PFSK-1 (cell line): ENCODE results near the gene DMRTC2.
A peak's percentile ranks its signal among the peaks of the same experiment; 100 is the strongest.

Source experiments
- FOXP2 ChIP-seq: optimal IDR thresholded peaks from 2 replicates; pipeline ENCODE3; 2011; ENCODE audit warnings: borderline replicate concordance, control low read depth, inconsistent platforms; ENCODE audit not compliant: insufficient read depth; ENCODE audit errors: extremely low read length, extremely low read depth
- POLR2AphosphoS5 ChIP-seq: IDR thresholded peaks from 2 replicates; pipeline ENCODE4 v1.6.1; 2012; ENCODE audit warnings: low read depth, mild to moderate bottlenecking, control low read depth, low read length, moderate library complexity
- REST ChIP-seq, 2 experiments: IDR thresholded peaks; 2 replicates each; pipeline versions ENCODE4 v1.6.1 to v1.8.0; 2011 to 2012; ENCODE audit warnings: low read depth in 2 of 2, low read length in 2 of 2, control low read depth in 1 of 2, inconsistent platforms in 1 of 2, mild to moderate bottlenecking in 1 of 2, moderate library complexity in 1 of 2; ENCODE audit not compliant: insufficient read depth in 1 of 2
- SIN3A ChIP-seq: IDR thresholded peaks from 2 replicates; pipeline ENCODE4 v1.6.1; 2012; ENCODE audit warnings: mild to moderate bottlenecking, low read length, moderate library complexity, borderline replicate concordance; ENCODE audit not compliant: insufficient read depth
- TAF1 ChIP-seq: IDR thresholded peaks from 2 replicates; pipeline ENCODE4 v1.6.1; 2012; ENCODE audit warnings: low read length, control low read depth, borderline replicate concordance; ENCODE audit not compliant: insufficient read depth

Gene DMRTC2

GRCh38 chr19:41883463-41883820, 38.6 kb downstream of the DMRTC2 start:
- TF ChIP-seq REST (IDR thresholded peaks at IDR 0.05; ENCODE audit: insufficient read depth in 1 of 2, low read depth in 2 of 2, low read length in 2 of 2), result no peak
- TF ChIP-seq POLR2AphosphoS5, result no peak
- TF ChIP-seq FOXP2, result no peak
- TF ChIP-seq TAF1, result no peak
- no peak; the same call in 1 of the 2 replicates for TF ChIP-seq SIN3A

GRCh38 chr19:41883821-41884733, 39.2 kb downstream of the DMRTC2 start:
- TF ChIP-seq SIN3A (peak; percentile 72; the same call in 1 of the 2 replicates), FOXP2 (peak; percentile 79), TAF1 (peak; percentile 52; the same call in 1 of the 2 replicates), REST (IDR thresholded peaks at IDR 0.05; ENCODE audit: insufficient read depth in 1 of 2, low read depth in 2 of 2, low read length in 2 of 2) (peak in 1 of 2 experiments; percentile 55; a peak in 1 of 4 replicates), POLR2AphosphoS5 (peak; percentile 81)

- TF ChIP-seq REST (IDR thresholded peaks at IDR 0.05; ENCODE audit: insufficient read depth in 1 of 2, low read depth in 2 of 2, low read length in 2 of 2), result no peak
- 0 out of 2 replicates have a peak, but pooled peaks have one; percentile 22 for TF ChIP-seq POLR2AphosphoS5
Observed at GRCh38 chr19:41886761-41887710, 42.2 kb downstream of the DMRTC2 start.

- no peak for TF ChIP-seq SIN3A
- TF ChIP-seq TAF1, result no peak
- no peak for TF ChIP-seq POLR2AphosphoS5
- TF ChIP-seq FOXP2, result no peak
- TF ChIP-seq REST (IDR thresholded peaks at IDR 0.05; ENCODE audit: insufficient read depth in 1 of 2, low read depth in 2 of 2, low read length in 2 of 2), result no peak
Observed at GRCh38 chr19:41887711-41888382, 43.0 kb downstream of the DMRTC2 start.
